GM18517 (cell line): ENCODE data around the gene RYR1.
A peak's percentile ranks its signal among the peaks of the same experiment; 100 is the strongest.
"Not testable (repeated sequence)": the region's sequence is repeated elsewhere in the genome, so short reads cannot be mapped to it uniquely, and the experiment has no call there.

Experiments
- ATAC-seq: cut with Tn5 transposase; IDR thresholded peaks from one replicate; pipeline ENCODE4 v1.9.1; 2021; ENCODE audit warnings: mild to moderate bottlenecking, moderate library complexity; ENCODE audit not compliant: unreplicated experiment

Gene RYR1

GRCh38 chr19:38559428-38560401 lies 126.2 kb downstream of the RYR1 start:
- peak; percentile 62 for ATAC-seq

- ATAC-seq: no peak
Observed at GRCh38 chr19:38561053-38561606, 127.6 kb downstream of the RYR1 start.

- ATAC-seq: no peak
Observed at GRCh38 chr19:38561658-38562057, 128.2 kb downstream of the RYR1 start.

- no peak for ATAC-seq
Observed at GRCh38 chr19:38562096-38562495, 128.6 kb downstream of the RYR1 start.

GRCh38 chr19:38563475-38563874 lies 130.0 kb downstream of the RYR1 start:
- no peak for ATAC-seq

GRCh38 chr19:38564981-38565690 lies 131.6 kb downstream of the RYR1 start:
- no peak for ATAC-seq

GRCh38 chr19:38565691-38566105 lies 132.2 kb downstream of the RYR1 start:
- ATAC-seq: no peak

GRCh38 chr19:38569368-38569983 lies 136.0 kb downstream of the RYR1 start:
- ATAC-seq: no peak

- no peak for ATAC-seq
Observed at GRCh38 chr19:38571682-38572081, 138.2 kb downstream of the RYR1 start.

- no peak for ATAC-seq
Observed at GRCh38 chr19:38577826-38578225, 144.3 kb downstream of the RYR1 start.

- ATAC-seq: not testable (repeated sequence)
Observed at GRCh38 chr19:38579304-38579703, 145.8 kb downstream of the RYR1 start.

- ATAC-seq: no peak
Observed at GRCh38 chr19:38580080-38580479, 146.6 kb downstream of the RYR1 start.

GRCh38 chr19:38583219-38583984 lies 149.9 kb downstream of the RYR1 start:
- ATAC-seq: no peak

GRCh38 chr19:38583985-38584305 lies 150.5 kb downstream of the RYR1 start:
- ATAC-seq: no peak

- ATAC-seq: no peak
Observed at GRCh38 chr19:38587562-38587961, 154.1 kb downstream of the RYR1 start.

GRCh38 chr19:38588041-38588440 lies 154.6 kb downstream of the RYR1 start:
- no peak for ATAC-seq

- no peak for ATAC-seq
Observed at GRCh38 chr19:38592940-38593339, 159.4 kb downstream of the RYR1 start.

- no peak for ATAC-seq
Observed at GRCh38 chr19:38596057-38596981, 162.8 kb downstream of the RYR1 start.

GRCh38 chr19:38597075-38597474 lies 163.6 kb downstream of the RYR1 start:
- ATAC-seq: no peak

- no peak for ATAC-seq
Observed at GRCh38 chr19:38599722-38600121, 166.2 kb downstream of the RYR1 start.
